AG04450 (cell line): ENCODE measurements around the gene KLK14. TPM values are rescaled to one million over a fixed set of nuclear protein-coding genes. Genes with fewer than 3 reads are reported as not detected.

Experiments used
- CTCF ChIA-PET: fragments of 300-600, 350-600 bp; formaldehyde crosslinking; extraction: SDS; loops from one replicate; lab custom pipeline; 2022; ENCODE audit warnings: antibody characterized with exemption, inconsistent platforms; lab: Charles Lee
- POLR2A ChIA-PET: fragments of 350-600 bp; formaldehyde crosslinking; extraction: SDS; loops from one replicate; lab custom pipeline; 2021; ENCODE audit warnings: antibody characterized with exemption, inconsistent platforms; lab: Yijun Ruan, JAX
- DNase-seq: peaks from one replicate; pipeline ENCODE4 v3.0.0-alpha.2; 2011; ENCODE audit warnings: low read depth, low spot score
- H3K27ac ChIP-seq: one replicate; pipeline ENCODE4 v1.5.1; 2012; ENCODE audit warnings: low read depth, low read length, control low read depth
- H3K27me3 ChIP-seq: one replicate; pipeline ENCODE4 v1.6.0; 2012; ENCODE audit warnings: low read length; ENCODE audit not compliant: control insufficient read depth, insufficient read depth
- H3K4me3 ChIP-seq: 2 replicates; pipeline ENCODE4 v1.5.1; 2011; ENCODE audit warnings: mild to moderate bottlenecking, low read depth, low read length, control low read depth
- H3K9me3 ChIP-seq: 2 replicates; pipeline ENCODE4 v1.5.1; 2012; ENCODE audit warnings: low read length; ENCODE audit not compliant: control insufficient read depth, insufficient read depth
- CTCF ChIP-seq: IDR thresholded peaks from 2 replicates; pipeline ENCODE4 v1.5.1; 2011; ENCODE audit warnings: low read depth, low read length, control low read depth, inconsistent platforms
- polyA plus RNA-seq: library from polyadenylated mRNA; depleted of rRNA; stranded (reverse); fragments of >200 nt; gene quantifications from 2 replicates; pipeline ENCODE4 v1.2.3, GENCODE V29; 2011

Gene KLK14
- polyA plus RNA-seq, 1 experiment, result not detected

- no peaks in the 10 kb centered on the region for H3K9me3 ChIP-seq
- POLR2A ChIA-PET, result no interaction called here
- H3K27ac ChIP-seq, result no peak overlapping the region
- TF ChIP-seq CTCF, result no peak
- H3K27me3 ChIP-seq, result peaks cover 8% of the 10 kb centered on the region
- H3K4me3 ChIP-seq, result no peak overlapping the region
- no peak for DNase-seq
- CTCF ChIA-PET, result no interaction called here
Measured at GRCh38 chr19:51119101-51119500, 36.4 kb upstream of the KLK14 start.

- Histone ChIP-seq H3K27me3 (peaks cover 20% of the 10 kb centered on the region), H3K27ac (no peak overlapping the region), H3K4me3 (no peak overlapping the region), H3K9me3 (no peaks in the 10 kb centered on the region)
- TF ChIP-seq CTCF, result no peak
- DNase-seq, result no peak
- POLR2A ChIA-PET, result no interaction called here
- CTCF ChIA-PET, result no interaction called here
Measured at GRCh38 chr19:51116736-51117286, 34.1 kb upstream of the KLK14 start.

- no peak for DNase-seq
- no peak overlapping the region for H3K27ac ChIP-seq
- TF ChIP-seq CTCF, result no peak
- CTCF ChIA-PET, result no interaction called here
- no peaks in the 10 kb centered on the region for H3K9me3 ChIP-seq
- peaks cover 20% of the 10 kb centered on the region for H3K27me3 ChIP-seq
- POLR2A ChIA-PET, result no interaction called here
- H3K4me3 ChIP-seq, result no peak overlapping the region
Measured at GRCh38 chr19:51114087-51114729, 31.5 kb upstream of the KLK14 start.

- H3K27ac ChIP-seq, result no peak overlapping the region
- TF ChIP-seq CTCF, result peak; percentile 32
- POLR2A ChIA-PET, result no interaction called here
- no peak for DNase-seq
- H3K4me3 ChIP-seq, result no peak overlapping the region
- H3K27me3 ChIP-seq, result peaks cover 20% of the 10 kb centered on the region
- no peaks in the 10 kb centered on the region for H3K9me3 ChIP-seq
- CTCF ChIA-PET, result no interaction called here
Measured at GRCh38 chr19:51111606-51112005, 28.9 kb upstream of the KLK14 start.

GRCh38 chr19:51110666-51110971, 27.9 kb upstream of the KLK14 start:
- TF ChIP-seq CTCF, result no peak
- ChIA-PET CTCF (no interaction called here), POLR2A (no interaction called here)
- no peak for DNase-seq
- H3K27me3 ChIP-seq, result peaks cover 20% of the 10 kb centered on the region
- H3K9me3 ChIP-seq, result no peaks in the 10 kb centered on the region
- H3K27ac ChIP-seq, result no peak overlapping the region
- H3K4me3 ChIP-seq, result no peak overlapping the region
